Measurements from ENCODE around the gene PLEKHS1.

GRCh38 chr10:113746217-113746957 is 5.1 kb upstream of the PLEKHS1 start:
- TF ChIP-seq CTCF (IDR thresholded peaks at IDR 0.05) (no peak), MAX (IDR thresholded peaks at IDR 0.05; ENCODE audit: low read depth) (0 out of 2 replicates have a peak, but pooled peaks have one; percentile 23), CHD2 (IDR thresholded peaks at IDR 0.05; ENCODE audit: low read length, partially characterized antibody) (no peak), RFX5 (IDR thresholded peaks at IDR 0.05; ENCODE audit: low read length) (no peak), RAD21 (IDR thresholded peaks at IDR 0.05; ENCODE audit: low read length) (no peak)

All from SK-N-SH (cell line).